Measurements from ENCODE around the gene RTN4R.

The RTN4R gene

GRCh38 chr22:20226760-20227350, 41.3 kb downstream of the RTN4R start:
- no peak for DNase-seq

DNA sequence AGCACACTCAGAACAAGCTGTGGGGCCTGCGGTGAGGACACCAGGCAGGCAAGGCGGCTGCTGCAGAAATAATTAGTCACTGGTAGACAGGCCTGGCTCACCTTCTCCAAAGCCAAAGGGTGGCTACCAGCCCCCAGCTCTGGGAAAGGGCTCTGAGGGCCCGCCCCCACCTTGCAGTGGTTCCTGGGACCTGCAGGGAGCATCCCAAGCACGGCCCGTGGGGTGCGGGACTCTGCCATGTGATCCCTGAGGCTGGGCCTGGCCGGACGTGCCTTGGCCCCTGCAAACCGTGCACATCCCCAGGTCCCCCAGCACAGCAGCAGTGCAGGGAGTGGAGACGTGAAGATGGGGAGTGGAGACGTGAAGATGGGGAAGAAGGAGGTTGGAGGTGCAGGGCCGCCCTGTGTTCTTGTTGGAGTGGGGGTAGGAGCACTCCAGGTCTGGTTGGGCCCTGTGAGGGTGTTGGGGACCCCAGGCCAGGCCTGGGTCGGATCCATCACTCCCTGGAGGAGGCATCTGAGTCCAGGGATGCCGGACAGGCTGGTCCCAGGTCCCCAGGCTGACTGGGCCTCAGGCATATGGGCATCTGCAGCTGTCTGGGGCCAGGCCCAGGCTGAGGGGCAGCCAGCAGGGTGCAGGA, 41.9 kb downstream of the RTN4R start:
- no peak for DNase-seq

GRCh38 chr22:20225693-20225966, 42.5 kb downstream of the RTN4R start:
- DNase-seq, result no peak

GRCh38 chr22:20224917-20225692, 43.0 kb downstream of the RTN4R start:
- DNase-seq, result no peak

DNA sequence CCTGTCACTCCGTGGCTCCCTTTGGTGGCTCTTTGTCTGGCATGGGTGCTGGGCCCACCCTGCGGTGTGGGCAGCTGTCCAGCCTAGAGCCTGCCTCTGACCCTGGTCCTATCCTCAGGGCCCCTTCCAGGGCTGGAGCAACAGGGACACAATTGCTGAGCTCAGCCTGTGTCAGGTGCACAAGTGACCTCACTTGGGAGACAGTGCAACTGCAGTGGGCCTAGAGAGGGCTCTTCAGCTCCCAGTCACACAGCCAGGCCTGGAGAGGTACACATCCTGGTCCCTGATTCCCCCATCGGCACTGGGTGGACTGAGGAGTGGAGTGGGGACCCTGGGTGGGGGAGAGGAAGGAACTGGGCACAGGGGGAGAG, 43.9 kb downstream of the RTN4R start:
- no peak for DNase-seq

DNA sequence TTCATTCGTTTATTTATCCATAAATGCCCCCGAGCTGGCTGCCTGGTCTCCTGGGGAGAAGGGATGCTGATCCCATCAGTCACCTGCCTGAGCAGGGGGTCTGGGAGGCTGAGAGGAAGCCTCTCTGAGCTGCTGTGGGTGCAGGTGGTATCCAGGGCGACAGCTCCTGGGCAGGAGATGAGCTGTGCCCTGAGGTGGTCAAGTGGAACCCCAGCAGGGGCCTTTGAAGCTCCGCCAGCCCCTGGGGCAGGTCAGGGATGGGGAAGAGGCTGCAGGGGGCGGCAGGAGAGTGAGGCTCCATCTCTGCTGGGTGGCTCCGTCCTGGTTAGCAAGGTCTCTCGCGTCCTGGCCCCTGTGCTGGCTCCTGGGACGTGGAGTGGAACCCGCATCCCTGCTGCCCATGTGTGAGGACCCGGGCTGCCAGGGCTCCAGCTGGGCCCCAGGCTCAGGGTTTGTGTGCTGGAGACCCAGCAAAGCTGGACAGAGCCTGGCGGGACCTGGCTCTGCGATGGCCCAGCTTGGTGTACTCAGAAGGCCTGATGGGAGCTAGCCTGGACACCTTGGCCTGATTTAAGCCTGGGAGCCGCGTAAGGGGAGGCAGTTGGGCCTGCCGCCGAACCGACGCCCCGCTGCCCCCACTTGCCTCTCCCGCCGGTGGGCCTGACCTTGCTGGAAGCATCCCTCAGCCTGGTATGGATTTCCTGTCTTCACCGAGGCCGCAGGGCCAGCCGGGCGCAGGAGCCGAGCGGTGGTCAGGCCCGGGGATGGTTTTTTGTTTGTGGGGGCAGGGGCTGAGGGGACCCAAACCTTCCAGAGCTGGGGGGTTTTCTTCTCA, 44.5 kb downstream of the RTN4R start:
- DNase-seq, result no peak

- no peak for DNase-seq
Observed at GRCh38 chr22:20222764-20223420, 45.2 kb downstream of the RTN4R start.

DNA sequence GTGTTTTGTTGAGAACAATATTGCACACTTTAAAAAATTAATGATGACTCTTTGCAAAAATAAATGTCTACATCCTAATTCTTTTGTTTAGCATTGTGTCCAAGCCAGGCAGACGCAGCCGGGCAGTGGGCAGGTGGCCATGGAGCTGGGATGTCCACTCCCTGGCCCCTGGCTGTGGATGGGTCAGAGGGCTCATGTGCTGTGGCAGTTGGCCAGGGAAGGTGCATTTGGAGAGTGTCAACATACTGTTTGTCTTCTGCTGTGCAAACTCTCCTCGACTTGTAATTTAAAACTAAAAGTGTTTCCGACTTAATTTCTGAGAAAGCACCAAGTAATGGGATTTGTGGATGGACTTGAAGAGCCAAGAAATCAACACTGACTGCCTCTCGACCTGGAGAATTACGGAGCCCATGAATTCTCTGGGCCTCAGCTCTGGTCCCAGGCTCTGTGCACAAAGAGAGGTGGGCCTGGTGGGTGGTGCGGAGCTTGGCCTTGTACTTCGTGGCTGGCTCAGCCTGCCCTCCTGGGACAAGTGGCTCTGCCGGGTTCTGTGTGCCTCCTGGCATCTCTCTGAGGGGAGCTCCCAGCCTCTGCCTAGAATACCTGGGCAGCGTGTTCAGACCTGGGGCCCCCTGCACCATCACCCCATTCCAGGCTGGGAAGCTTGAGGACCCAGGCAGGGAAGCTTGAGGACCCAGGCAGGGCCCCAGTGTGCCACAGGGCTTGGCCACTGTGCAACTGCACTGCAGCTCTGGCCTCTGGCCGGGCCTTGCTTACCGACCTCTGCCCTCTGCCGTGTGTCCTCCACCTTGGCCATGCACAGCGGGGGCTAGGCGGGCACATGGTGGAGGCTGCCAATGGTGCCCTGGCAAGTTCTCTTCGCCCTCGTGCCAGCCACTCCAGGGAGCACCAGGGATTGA, 46.4 kb downstream of the RTN4R start:
- no peak for DNase-seq

DNA sequence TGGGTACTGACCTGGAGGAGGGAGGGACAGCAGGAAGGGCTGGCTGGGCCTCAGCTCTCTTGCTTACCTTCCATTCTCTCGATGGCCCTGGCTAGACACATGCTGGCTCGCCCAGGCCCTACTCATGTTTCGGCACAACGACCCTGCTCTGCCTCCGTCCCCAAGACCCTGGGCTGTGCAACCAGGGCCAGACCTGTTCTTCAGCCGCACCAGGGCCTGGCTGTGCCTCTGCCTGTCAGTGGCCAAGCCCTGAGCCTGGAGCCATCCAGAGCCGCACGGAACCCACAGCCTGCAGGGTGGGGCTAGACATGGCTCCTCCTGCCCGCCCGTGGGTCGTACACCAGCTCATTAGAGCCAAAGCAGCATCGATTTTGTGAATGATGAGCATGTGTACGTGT, 47.5 kb downstream of the RTN4R start:
- DNase-seq, result no peak

DNA sequence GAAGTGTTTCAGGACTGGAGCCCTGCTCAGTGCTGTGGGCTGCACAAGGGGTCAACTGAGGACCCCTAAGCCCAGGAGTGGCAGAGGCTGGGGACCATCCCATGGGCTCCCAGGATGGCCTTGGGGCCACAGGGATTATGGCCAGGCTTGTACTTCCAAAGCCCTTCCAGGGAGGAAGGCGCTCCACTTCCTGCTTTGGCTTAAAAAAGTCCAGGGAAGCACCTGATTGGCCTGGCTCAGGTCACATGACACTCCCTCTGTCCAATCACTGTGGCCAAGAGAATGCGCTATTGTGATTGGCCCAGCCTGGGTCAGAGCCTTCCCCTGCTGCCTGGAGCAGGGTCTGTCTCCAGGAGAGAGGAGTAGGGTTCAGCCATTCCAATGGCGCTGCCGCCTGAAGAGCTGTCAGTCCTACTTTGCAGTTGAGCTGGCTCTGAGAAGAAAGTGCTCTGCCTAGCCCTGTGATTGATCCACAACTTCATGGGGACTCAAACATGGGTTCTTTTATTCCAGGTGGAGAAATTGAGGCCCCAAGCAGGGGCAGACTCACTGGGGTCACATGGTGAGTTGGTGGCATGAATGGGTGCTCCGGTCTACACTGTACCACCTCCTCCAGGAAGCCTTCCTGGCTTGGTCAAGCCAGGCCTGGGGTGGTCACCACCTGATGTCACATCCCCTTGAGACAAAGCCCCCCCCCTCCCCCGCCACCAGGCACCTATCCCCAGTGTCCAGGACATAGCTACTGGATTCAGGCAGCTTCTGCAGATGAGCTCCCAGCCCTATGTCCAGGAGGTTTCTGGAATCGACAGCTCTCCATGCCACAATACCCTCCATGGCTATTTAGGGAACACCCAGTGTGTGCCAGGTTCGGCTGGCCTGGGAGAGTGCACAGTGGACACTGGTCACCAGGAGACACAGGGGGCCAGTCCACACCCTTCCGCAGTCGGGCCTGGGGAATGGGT, 48.2 kb downstream of the RTN4R start:
- no peak for DNase-seq

GRCh38 chr22:20218987-20219386, 49.1 kb downstream of the RTN4R start:
- no peak for DNase-seq

DNA sequence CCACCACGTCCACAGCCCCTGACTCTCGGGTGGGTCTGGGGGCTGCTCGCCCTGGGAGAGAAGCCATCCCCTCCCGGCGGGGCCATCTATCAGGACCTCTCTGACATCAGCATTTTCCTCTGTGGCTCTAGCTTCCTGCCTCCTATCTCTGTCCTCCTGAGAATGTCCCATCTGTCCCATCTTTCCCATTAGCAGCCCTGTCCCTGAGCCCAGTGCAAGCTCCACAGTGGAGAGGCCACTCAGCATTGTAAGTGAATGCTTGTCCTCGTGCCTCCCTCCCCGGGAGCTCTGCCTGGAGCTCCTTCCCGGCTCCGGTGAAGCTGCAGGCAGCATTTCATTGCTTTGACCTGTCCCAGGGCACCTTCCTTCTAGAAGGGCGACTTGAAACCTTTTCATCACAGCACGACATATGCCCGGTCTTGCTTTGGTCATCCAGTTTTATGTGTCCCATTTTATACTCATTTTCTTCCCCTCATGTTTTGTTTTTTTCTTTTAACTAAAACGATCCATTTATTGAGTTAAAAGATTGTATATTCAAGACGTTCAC, 49.7 kb downstream of the RTN4R start:
- no peak for DNase-seq

GRCh38 chr22:20217563-20217962, 50.6 kb downstream of the RTN4R start:
- no peak for DNase-seq

GRCh38 chr22:20216863-20217499, 51.1 kb downstream of the RTN4R start:
- DNase-seq, result no peak

DNA sequence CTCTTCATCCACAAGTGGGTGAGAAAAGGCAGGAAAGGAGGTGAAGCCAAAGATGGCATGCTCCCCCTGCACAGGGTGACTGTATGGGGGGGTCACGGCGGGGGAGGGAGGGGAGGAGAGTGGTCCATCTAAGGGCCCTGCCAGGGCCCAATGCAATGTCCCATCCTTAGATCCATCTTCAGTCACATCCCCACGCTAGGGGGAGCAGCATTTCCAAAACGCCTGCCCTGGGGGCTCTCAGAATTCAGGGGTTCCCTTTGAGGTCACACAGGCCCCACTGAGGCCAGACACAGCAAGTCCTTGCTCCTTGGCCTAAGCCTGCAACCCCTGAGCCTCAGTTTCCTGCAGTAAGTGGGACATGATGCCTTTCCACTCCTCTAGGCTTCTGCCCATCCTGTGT, 52.4 kb downstream of the RTN4R start:
- no peak for DNase-seq

GRCh38 chr22:20214853-20215252, 53.3 kb downstream of the RTN4R start:
- no peak for DNase-seq

DNA sequence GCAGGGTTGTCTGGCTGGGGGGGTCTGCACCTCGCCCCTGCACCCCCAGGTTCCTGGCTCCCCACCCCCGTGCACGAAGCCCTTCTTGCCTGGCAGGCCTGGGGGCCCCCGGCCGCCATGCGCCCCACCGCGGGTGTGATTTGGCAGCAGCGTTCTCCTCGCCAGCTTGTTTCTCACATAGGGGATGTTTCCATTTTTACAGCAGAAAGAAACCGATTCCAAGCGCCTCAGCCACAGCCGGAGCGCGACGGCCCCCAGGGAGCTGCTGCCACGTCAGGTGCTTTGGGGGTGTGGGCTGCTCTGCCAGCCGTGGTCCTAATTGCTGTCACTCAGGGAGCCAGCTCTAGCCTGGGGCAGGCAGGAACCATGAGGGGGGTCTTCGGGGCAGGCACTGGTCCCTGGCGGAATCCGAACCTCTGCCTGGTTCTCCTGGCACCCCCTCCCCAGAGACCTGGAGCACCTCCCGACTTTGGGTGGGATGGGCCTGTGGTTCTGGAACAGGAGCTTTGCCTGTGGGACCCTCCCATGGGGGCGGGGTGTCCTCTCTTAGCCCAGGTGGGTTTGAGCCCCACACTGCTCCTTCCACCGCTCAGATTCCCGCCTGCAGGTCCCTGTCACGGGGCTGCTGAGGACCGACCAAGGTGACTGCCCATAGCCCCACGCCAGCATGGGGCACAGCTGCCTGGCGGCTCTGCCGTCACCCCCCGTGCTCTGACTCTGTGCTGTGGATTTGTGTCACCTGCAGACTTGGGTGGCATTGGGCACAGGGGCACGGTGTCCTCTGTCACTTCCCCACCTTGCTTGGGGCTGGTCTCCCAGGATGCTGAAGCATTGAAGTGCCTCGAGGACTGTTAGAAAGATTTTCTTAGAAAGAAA, 54.0 kb downstream of the RTN4R start:
- no peak for DNase-seq

GRCh38 chr22:20212754-20213699, 55.1 kb downstream of the RTN4R start:
- DNase-seq, result no peak

All from NCI-H2227 treated with DMSO at 0.1 percent for 48 hours (cell line).